Neural progenitor cell (in vitro differentiated cells): ENCODE results near the gene DIP2A.

ENCODE experiments used
- CTCF ChIP-seq: fragments of 200-600 bp; sonication (generic); IDR thresholded peaks from 2 replicates; pipeline ENCODE4 v1.5.1; 2017; ENCODE audit warnings: antibody characterized with exemption, mild to moderate bottlenecking
- EZH2 ChIP-seq: fragments of 200-600 bp; sonication (generic); IDR thresholded peaks from 2 replicates; pipeline ENCODE4 v1.6.1; 2017; ENCODE audit warnings: antibody characterized with exemption, mild to moderate bottlenecking, moderate library complexity
- EZH2phosphoT487 ChIP-seq: fragments of 200-600 bp; sonication (generic); IDR thresholded peaks from 2 replicates; pipeline ENCODE4 v1.6.1; 2017; ENCODE audit warnings: antibody characterized with exemption

GRCh38 chr21:46600978-46601377 lies 142.3 kb downstream of the DIP2A start:
- TF ChIP-seq EZH2 (no peak), CTCF (no peak), EZH2phosphoT487 (no peak)
